KOPT-K1 (cell line): ENCODE data around the gene TAOK3.
A peak's percentile ranks its signal among the peaks of the same experiment; 100 is the strongest.
"Not testable (repeated sequence)": the region's sequence is repeated elsewhere in the genome, so short reads cannot be mapped to it uniquely, and the experiment has no call there.

ENCODE experiments used
- H3K27ac ChIP-seq: fragments of 200-600 bp; sonication (generic); 2 replicates; pipeline ENCODE4 v1.5.1; 2016; ENCODE audit warnings: antibody characterized with exemption, mild to moderate bottlenecking, low read depth, low read length; ENCODE audit not compliant: poor library complexity, severe bottlenecking
- H3K36me3 ChIP-seq: fragments of 200-600 bp; sonication (generic); 2 replicates; pipeline ENCODE4 v1.5.1; 2017; ENCODE audit warnings: antibody characterized with exemption, mild to moderate bottlenecking, low read length, moderate library complexity; ENCODE audit not compliant: insufficient read depth
- H3K9me3 ChIP-seq: fragments of 200-600 bp; sonication (generic); 2 replicates; pipeline ENCODE4 v1.5.1; 2017; ENCODE audit warnings: antibody characterized with exemption, low read length, mild to moderate bottlenecking; ENCODE audit not compliant: insufficient read depth, poor library complexity, severe bottlenecking

The TAOK3 gene

DNA sequence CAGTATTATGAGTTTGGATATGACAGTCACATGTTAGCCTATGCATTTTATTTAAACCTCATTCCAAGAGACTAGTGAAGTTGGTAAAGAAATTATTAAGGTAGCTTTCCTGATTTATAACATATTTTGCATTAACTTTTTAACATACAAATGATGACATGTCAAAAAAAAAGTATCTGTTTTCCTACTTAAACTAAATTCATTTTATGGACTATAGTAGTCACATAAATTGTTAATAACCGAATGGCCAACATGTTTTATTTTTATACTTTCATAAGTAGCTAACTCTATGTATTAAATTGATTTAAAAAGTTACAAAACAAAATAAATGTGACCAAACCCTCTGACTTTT, 14.7 kb downstream of the TAOK3 start:
- peak overlapping the region; percentile 66 for H3K27ac ChIP-seq
- H3K36me3 ChIP-seq, result peaks cover 13% of the 10 kb centered on the region
- H3K9me3 ChIP-seq, result peaks cover 17% of the 10 kb centered on the region

GRCh38 chr12:118357257-118358007, 15.3 kb downstream of the TAOK3 start:
- Histone ChIP-seq H3K27ac (peak overlapping the region; percentile 46), H3K9me3 (peaks cover 17% of the 10 kb centered on the region), H3K36me3 (peaks cover 13% of the 10 kb centered on the region)

DNA sequence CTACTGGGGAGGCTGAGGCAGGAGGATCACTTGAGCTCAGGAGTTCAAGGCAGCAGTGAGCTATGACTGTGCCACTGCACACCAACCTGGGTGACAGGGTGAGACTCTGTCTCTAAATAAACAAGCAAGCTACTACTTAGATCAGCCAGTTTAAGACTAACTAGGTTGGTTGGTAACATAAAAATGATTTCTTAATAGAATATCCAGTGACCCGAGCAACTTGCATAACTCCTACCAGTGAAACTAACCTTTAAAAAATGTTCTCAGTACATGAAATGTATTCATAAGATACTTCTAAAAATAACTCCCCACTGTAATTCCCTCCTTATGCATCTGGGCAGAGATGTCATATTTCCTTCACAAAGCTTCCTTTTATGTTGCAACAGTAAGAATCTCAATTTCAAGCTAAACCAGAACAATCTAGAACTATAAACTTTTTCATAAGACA, 15.9 kb downstream of the TAOK3 start:
- Histone ChIP-seq H3K9me3 (peaks cover 17% of the 10 kb centered on the region), H3K27ac (peak overlapping the region; percentile 46), H3K36me3 (peaks cover 13% of the 10 kb centered on the region)

GRCh38 chr12:118355843-118356242, 16.9 kb downstream of the TAOK3 start:
- H3K9me3 ChIP-seq, result peaks cover 17% of the 10 kb centered on the region
- H3K27ac ChIP-seq, result no peak overlapping the region
- peaks cover 13% of the 10 kb centered on the region for H3K36me3 ChIP-seq

- Histone ChIP-seq H3K36me3 (peaks cover 13% of the 10 kb centered on the region), H3K9me3 (peaks cover 17% of the 10 kb centered on the region), H3K27ac (no peak overlapping the region)
Measured at GRCh38 chr12:118354903-118355302, 17.8 kb downstream of the TAOK3 start.

DNA sequence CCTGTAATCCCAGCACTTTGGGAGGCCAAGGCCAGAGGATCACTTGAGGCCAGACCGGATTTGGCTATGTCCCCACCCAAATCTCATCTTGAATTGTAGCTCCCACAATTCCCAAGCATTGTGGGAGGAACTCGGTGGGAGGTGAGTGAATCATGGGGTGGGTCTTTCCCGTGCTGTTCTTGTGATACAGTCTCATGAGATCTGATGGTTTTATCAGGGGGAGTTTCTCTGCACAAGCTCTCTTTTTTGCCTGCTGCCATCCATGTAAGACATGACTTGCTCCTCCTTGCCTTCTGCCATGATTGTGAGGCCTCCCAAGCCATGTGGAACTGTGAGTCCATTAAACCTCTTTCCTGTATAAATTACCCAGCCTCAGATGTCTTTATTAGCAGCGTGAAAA, 18.2 kb downstream of the TAOK3 start:
- not testable (repeated sequence) for H3K27ac ChIP-seq
- H3K9me3 ChIP-seq, result peaks cover 17% of the 10 kb centered on the region
- peaks cover 13% of the 10 kb centered on the region for H3K36me3 ChIP-seq

DNA sequence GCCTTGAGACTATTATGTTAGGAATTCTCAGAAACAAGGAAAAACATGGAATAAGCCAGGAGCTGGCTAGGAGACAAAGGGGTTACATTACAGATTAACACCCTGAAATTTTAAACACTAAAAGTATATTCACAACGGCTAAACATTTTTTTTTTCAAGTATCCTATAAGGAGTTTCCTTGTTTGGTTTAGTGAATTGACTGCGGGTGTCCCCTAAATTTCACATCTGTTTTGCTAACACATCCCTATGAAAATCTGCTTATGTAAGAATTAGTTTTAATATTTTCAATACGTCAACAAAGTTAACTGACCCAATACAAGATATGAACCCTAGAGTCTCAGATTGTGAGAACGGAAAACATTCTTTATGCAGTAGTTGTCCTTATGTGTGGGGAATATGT, 19.0 kb downstream of the TAOK3 start:
- Histone ChIP-seq H3K36me3 (peaks cover 13% of the 10 kb centered on the region), H3K9me3 (peaks cover 17% of the 10 kb centered on the region), H3K27ac (no peak overlapping the region)

DNA sequence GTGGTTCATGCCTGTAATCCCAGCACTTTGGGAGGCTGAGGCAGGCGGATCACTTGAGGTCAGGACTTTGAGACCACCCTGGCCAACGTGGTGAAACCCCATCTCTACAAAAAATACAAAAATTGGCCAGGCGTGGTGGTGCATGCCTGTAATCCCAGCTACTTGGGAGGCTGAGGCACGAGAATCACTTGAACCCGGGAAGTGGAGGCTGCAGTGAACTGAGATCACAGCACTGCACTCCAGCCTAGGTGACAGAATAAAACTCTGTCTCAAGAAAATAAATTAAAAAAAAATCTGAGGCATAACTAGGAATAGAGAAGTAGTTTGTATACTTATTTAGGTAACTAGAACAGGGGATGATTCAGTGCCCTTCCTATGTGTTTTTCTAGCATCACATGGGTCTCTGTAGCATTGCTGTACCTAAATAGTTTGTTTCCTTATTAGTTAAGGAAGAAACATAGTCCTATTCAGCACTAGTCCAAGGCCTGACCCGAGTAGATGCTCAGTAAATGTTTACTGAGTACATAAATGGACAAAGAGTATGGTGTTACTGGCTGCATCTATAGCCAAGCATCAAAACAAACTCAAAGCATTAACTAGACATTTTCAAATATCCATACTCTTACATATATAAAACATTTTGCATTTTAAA, 21.7 kb downstream of the TAOK3 start:
- peaks cover 17% of the 10 kb centered on the region for H3K9me3 ChIP-seq
- no peak overlapping the region for H3K27ac ChIP-seq
- H3K36me3 ChIP-seq, result peaks cover 13% of the 10 kb centered on the region

GRCh38 chr12:118347916-118348315, 24.8 kb downstream of the TAOK3 start:
- Histone ChIP-seq H3K27ac (no peak overlapping the region), H3K36me3 (no peaks in the 10 kb centered on the region; the same call in 1 of the 2 replicates), H3K9me3 (no peaks in the 10 kb centered on the region)

GRCh38 chr12:118346895-118347294, 25.8 kb downstream of the TAOK3 start:
- H3K36me3 ChIP-seq, result no peaks in the 10 kb centered on the region; the same call in 1 of the 2 replicates

DNA sequence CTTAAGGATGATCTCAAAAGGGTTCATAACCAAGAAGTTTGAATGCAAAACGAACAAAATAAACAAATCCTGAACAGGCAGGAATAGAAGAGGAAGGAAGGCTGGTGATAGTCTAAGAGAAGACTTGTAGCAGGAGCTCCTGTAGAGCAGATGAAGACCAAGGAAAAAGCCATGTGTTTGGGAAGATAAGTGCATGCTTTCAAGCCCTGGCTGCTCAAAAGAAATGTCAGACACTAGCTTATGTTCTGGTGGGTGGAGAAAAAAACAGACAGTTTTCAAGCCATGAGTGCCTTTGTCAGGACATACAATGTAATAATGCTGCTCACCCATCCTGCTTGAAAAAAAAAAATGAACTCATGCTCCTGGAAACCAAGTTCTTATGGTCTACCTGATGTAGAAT, 27.4 kb downstream of the TAOK3 start:
- no peaks in the 10 kb centered on the region for H3K9me3 ChIP-seq
- no peak overlapping the region for H3K27ac ChIP-seq
- no peaks in the 10 kb centered on the region; the same call in 1 of the 2 replicates for H3K36me3 ChIP-seq

More at GRCh38 chr12:118346895-118347294, 25.8 kb downstream of the TAOK3 start:
- H3K9me3 ChIP-seq, result no peaks in the 10 kb centered on the region
- no peak overlapping the region for H3K27ac ChIP-seq

- Histone ChIP-seq H3K36me3 (no peaks in the 10 kb centered on the region; the same call in 1 of the 2 replicates), H3K27ac (no peak overlapping the region), H3K9me3 (no peaks in the 10 kb centered on the region)
Measured at GRCh38 chr12:118344829-118345228, 27.9 kb downstream of the TAOK3 start.

DNA sequence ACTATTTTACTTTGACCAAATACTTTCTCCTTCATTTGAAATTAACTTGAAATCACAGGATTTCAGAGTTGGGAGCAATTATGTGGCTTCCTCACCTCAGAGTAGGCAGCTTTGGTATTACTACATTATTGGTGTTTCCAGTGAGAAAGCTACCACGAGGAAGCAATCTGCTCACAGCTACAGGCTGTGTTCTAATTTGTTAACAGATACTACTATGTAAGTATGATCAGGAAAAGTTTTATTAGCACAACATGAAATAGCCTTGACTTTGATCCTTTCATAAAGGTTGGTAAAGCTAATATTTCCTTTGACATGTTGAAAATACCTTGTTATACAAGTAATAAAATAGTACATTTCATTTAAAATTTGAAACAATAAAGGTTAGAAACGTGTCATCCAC, 30.6 kb downstream of the TAOK3 start:
- no peaks in the 10 kb centered on the region for H3K36me3 ChIP-seq
- no peak overlapping the region for H3K27ac ChIP-seq

DNA sequence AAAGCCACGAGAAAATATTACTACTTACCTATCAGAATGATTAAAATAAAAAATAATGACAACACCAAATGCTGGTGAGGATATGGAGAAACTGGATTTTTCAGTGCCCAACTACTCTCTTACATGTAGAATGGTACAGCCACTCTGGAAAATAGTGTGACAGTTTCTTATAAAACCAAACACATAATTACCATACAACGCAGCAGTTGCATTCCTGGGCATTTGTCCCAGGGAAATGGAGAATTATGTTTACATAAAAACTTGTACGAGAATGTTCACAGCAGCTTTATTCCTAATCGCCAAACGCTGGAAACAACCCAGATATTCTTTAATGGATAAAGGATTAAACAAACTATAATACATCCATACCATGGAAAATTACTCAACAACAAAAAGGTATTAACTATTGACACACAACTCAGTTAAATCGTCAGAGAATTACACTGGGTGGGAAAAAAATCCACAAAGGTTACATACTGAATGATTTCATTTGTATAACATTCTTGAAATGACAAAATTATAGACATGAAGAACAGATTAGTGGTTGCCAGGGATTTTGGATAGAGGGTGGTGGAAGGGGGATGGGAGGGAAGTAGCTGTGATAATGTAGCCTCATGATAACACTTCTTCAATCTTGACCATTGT, 35.4 kb downstream of the TAOK3 start:
- no peaks in the 10 kb centered on the region for H3K9me3 ChIP-seq
- no peak overlapping the region for H3K27ac ChIP-seq

More for the DNA sequence above, 30.6 kb downstream of the TAOK3 start:
- H3K9me3 ChIP-seq, result no peaks in the 10 kb centered on the region

DNA sequence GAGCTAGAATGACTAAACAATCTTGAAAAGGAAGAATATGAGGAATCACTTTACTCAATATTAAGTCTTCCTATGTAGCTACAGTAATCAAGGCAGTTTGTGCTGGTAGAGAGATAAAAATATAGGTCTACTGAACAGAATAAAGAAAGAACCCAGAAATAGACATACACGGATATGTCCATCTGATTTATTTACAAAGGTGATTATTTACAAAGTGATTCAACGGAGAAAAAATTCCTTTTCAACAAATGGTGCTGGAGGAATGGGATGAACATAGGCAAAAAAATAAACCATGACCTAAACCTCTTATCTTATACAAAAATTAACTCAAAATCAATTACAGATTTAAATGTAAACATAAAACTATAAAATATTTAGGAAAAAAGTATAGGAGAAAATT, 36.6 kb downstream of the TAOK3 start:
- H3K27ac ChIP-seq, result no peak overlapping the region
- no peaks in the 10 kb centered on the region for H3K9me3 ChIP-seq
- H3K36me3 ChIP-seq, result no peaks in the 10 kb centered on the region

More for the DNA sequence above, 35.4 kb downstream of the TAOK3 start:
- no peaks in the 10 kb centered on the region for H3K36me3 ChIP-seq
